Astrocyte of the spinal cord (primary cell): ENCODE results near the gene SCAMP1.

Experiments
- DNase-seq: peaks from one replicate; pipeline ENCODE4 v3.0.0; 2011; ENCODE audit warnings: low read depth, low spot score
- H3K4me3 ChIP-seq: 2 replicates; pipeline ENCODE4 v1.5.1; 2011; ENCODE audit warnings: low read depth, mild to moderate bottlenecking, low read length, moderate library complexity
- CTCF ChIP-seq: IDR thresholded peaks from 2 replicates; pipeline ENCODE4 v1.5.1; 2012; ENCODE audit warnings: low read depth, mild to moderate bottlenecking, low read length, inconsistent platforms
- in situ Hi-C: cut with HindIII; loops from 2 replicates; pipeline ENCODE4 v1.10.0; 2017; ENCODE audit warnings: low sequenced_read_pairs

Gene SCAMP1

GRCh38 chr5:78399116-78399515, 38.7 kb downstream of the SCAMP1 start:
- no peak overlapping the region for H3K4me3 ChIP-seq
- DNase-seq = no peak
- no peak for TF ChIP-seq CTCF
- in situ Hi-C loops = no loop called here

GRCh38 chr5:78404682-78405293, 44.4 kb downstream of the SCAMP1 start:
- no peak for DNase-seq
- TF ChIP-seq CTCF = no peak
- in situ Hi-C loops = no loop called here
- no peak overlapping the region for H3K4me3 ChIP-seq

- H3K4me3 ChIP-seq = no peak overlapping the region
- TF ChIP-seq CTCF = no peak
- in situ Hi-C loops = no loop called here
- DNase-seq = peak; percentile 52
Measured at GRCh38 chr5:78405829-78406750, 45.7 kb downstream of the SCAMP1 start.

GRCh38 chr5:78407458-78407857, 47.0 kb downstream of the SCAMP1 start:
- no peak overlapping the region for H3K4me3 ChIP-seq
- TF ChIP-seq CTCF = no peak
- in situ Hi-C loops = no loop called here
- no peak for DNase-seq

- TF ChIP-seq CTCF = no peak
- no peak overlapping the region for H3K4me3 ChIP-seq
- no peak for DNase-seq
- in situ Hi-C loops = no loop called here
Measured at GRCh38 chr5:78411586-78411985, 51.2 kb downstream of the SCAMP1 start.

- H3K4me3 ChIP-seq = no peak overlapping the region
- in situ Hi-C loops = no loop called here
- no peak for DNase-seq
- no peak for TF ChIP-seq CTCF
Measured at GRCh38 chr5:78416677-78417425, 56.4 kb downstream of the SCAMP1 start.
